Keratinocyte (primary cell): ENCODE results near the gene PLA2G6.

ENCODE experiments used
- EZH2 ChIP-seq: IDR thresholded peaks from one replicate; pipeline ENCODE4 v1.6.1; 2012; ENCODE audit warnings: inconsistent platforms, mild to moderate bottlenecking, low read length, moderate library complexity
- TF ChIP-seq, protein P1 (sequence below), 3 experiments: IDR thresholded peaks in 1 of 3; conservative IDR thresholded peaks in 1 of 3; optimal IDR thresholded peaks in 1 of 3; 2 replicates in 2 of 3; 3 replicates in 1 of 3; pipeline versions ENCODE3 to v1.5.1; 2011; ENCODE audit warnings: low read length in 3 of 3, mild to moderate bottlenecking in 3 of 3, moderate library complexity in 2 of 3, control low read depth in 1 of 3, inconsistent platforms in 1 of 3; ENCODE audit not compliant: insufficient read depth in 2 of 3; ENCODE audit errors: extremely low read depth in 1 of 3

DNA sequence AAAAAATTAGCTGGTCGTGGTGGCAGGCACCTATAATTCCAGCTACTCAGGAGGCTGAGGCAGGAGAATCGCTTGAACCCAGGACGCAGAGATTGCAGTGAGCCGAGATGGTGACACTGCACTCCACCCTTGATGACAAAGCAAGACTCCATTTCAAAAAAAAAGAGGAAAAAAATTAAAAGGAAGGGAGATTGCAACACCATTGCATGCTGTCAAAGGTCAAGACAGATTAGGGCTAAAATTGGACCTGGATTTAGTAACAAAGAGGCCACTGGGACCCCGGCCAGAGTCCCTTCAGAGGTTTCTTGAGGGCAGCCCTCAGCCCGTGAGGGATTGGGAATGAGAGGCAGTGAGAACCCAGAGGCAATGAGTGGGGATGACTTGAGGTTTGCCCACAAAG lies 11.9 kb upstream of the PLA2G6 start:
- TF ChIP-seq, protein P1, sequence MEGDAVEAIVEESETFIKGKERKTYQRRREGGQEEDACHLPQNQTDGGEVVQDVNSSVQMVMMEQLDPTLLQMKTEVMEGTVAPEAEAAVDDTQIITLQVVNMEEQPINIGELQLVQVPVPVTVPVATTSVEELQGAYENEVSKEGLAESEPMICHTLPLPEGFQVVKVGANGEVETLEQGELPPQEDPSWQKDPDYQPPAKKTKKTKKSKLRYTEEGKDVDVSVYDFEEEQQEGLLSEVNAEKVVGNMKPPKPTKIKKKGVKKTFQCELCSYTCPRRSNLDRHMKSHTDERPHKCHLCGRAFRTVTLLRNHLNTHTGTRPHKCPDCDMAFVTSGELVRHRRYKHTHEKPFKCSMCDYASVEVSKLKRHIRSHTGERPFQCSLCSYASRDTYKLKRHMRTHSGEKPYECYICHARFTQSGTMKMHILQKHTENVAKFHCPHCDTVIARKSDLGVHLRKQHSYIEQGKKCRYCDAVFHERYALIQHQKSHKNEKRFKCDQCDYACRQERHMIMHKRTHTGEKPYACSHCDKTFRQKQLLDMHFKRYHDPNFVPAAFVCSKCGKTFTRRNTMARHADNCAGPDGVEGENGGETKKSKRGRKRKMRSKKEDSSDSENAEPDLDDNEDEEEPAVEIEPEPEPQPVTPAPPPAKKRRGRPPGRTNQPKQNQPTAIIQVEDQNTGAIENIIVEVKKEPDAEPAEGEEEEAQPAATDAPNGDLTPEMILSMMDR (optimal IDR thresholded peaks at IDR 0.05 in 1 of 3, IDR thresholded peaks at IDR 0.05 in 1 of 3, conservative IDR thresholded peaks at IDR 0.05 in 1 of 3; ENCODE audit: extremely low read depth in 1 of 3, insufficient read depth in 2 of 3, low read length in 3 of 3): no peak
- TF ChIP-seq EZH2: no peak
